HepG2 (cell line): Measurements from ENCODE around the gene MGAT4C. TPM values are rescaled to one million over a fixed set of nuclear protein-coding genes. Genes with fewer than 3 reads are reported as not detected.
A peak's percentile ranks its signal among the peaks of the same experiment; 100 is the strongest.

Experiments used
- ATAC-seq: fragments of 200-7000 bp; cut with Tn5 transposase; 3 replicates; pipeline ENCODE4 v1.9.1; 2020; ENCODE audit warnings: mild to moderate bottlenecking, moderate library complexity
- BruUV-seq: library from RNA; stranded (reverse); fragments of 400-500 nt; replicated peaks from 2 replicates; lab custom pipeline; 2021; lab: Mats Ljungman, UMichigan
- CTCF ChIA-PET: fragments of 300-600 bp; formaldehyde crosslinking; extraction: SDS; loops from one replicate; lab custom pipeline; 2021; ENCODE audit warnings: low total read pairs, inconsistent platforms, low intra/inter-chr PET ratio; lab: Yijun Ruan, JAX
- POLR2A ChIA-PET: fragments of 350-600 bp; sonication (Branson Sonifier 250); formaldehyde crosslinking; loops from one replicate; lab custom pipeline; 2020; ENCODE audit warnings: antibody characterized with exemption, inconsistent platforms; lab: Yijun Ruan, JAX
- DNase-seq: peaks from one replicate; pipeline ENCODE4 v3.0.0-alpha.2; 2015; ENCODE audit warnings: low spot score
- FAIRE-seq: peaks from 3 replicates; lab custom pipeline; 2011; peaks lifted over from hg19 to GRCh38; lab: Jason Lieb, UNC
- H2AFZ ChIP-seq: one replicate; pipeline ENCODE4 v1.6.1; 2011; ENCODE audit warnings: low read length, inconsistent platforms
- H3K27ac ChIP-seq: fragments of 300-600 bp; 3 replicates; pipeline ENCODE4 v1.8.0; 2011; ENCODE audit warnings: mixed run types, mild to moderate bottlenecking, mixed read lengths, low read length, inconsistent platforms; ENCODE audit not compliant: insufficient read depth; ENCODE audit errors: extremely low read length
- H3K27me3 ChIP-seq, 2 experiments: fragments of 200-600 bp in 1 of 2; 2 replicates in 1 of 2; 3 replicates in 1 of 2; pipeline versions ENCODE4 v1.6.0 to v1.8.0; 2011; ENCODE audit warnings: low read length in 2 of 2, mild to moderate bottlenecking in 2 of 2, moderate library complexity in 2 of 2, inconsistent platforms in 1 of 2; ENCODE audit not compliant: insufficient read depth in 2 of 2, control insufficient read depth in 1 of 2
- H3K36me3 ChIP-seq, 2 experiments: fragments of 200-600 bp in 1 of 2; replicated peaks in 1 of 2; 2 replicates in 1 of 2; 3 replicates in 1 of 2; pipeline versions ENCODE4 v1.5.1 to v1.8.0; 2011; ENCODE audit warnings: low read length in 2 of 2, inconsistent platforms in 1 of 2; ENCODE audit not compliant: insufficient read depth in 2 of 2, control insufficient read depth in 1 of 2
- H3K4me1 ChIP-seq: 2 replicates; pipeline ENCODE4 v1.5.1; 2012; ENCODE audit warnings: low read length, inconsistent platforms; ENCODE audit not compliant: insufficient read depth
- H3K4me2 ChIP-seq: 2 replicates; pipeline ENCODE4 v1.6.0; 2011; ENCODE audit warnings: low read depth, low read length, inconsistent platforms
- H3K4me3 ChIP-seq, 3 experiments: fragments of 200-600 bp in 1 of 3; sonication (generic), shearing (Covaris generic) in 1 of 3; replicated peaks in 1 of 3; 2 replicates each; pipeline ENCODE4 v1.5.1; 2011 to 2016; ENCODE audit warnings: low read length in 3 of 3, inconsistent platforms in 2 of 3, low read depth in 2 of 3, mild to moderate bottlenecking in 2 of 3, control low read depth in 1 of 3, mixed read lengths in 1 of 3; ENCODE audit not compliant: insufficient read depth in 1 of 3
- H3K79me2 ChIP-seq: one replicate; pipeline ENCODE4 v1.6.1; 2011; ENCODE audit warnings: low read length, inconsistent platforms; ENCODE audit not compliant: insufficient read depth
- H3K9ac ChIP-seq: 2 replicates; pipeline ENCODE4 v1.6.0; 2011; ENCODE audit warnings: mild to moderate bottlenecking, low read depth, low read length, inconsistent platforms; ENCODE audit not compliant: insufficient read depth
- H3K9me3 ChIP-seq: 2 replicates; pipeline ENCODE4 v1.5.1; 2012; ENCODE audit warnings: mild to moderate bottlenecking, low read length
- H4K20me1 ChIP-seq: 2 replicates; pipeline ENCODE4 v1.6.0; 2011; ENCODE audit warnings: inconsistent platforms, mild to moderate bottlenecking, low read length, moderate library complexity; ENCODE audit not compliant: insufficient read depth
- DBP ChIP-seq: sonication (generic); formaldehyde crosslinking; IDR thresholded peaks from 2 replicates; pipeline ENCODE4 v1.4.0; 2020; ENCODE audit warnings: missing genetic modification reagents; ENCODE audit errors: not compliant biosample characterization
- MAFF ChIP-seq: IDR thresholded peaks from 2 replicates; pipeline ENCODE4 v1.6.1; 2011; ENCODE audit warnings: low read depth, low read length, improper control_type of control experiment
- MAFK ChIP-seq, 2 experiments: IDR thresholded peaks in 1 of 2; conservative IDR thresholded peaks in 1 of 2; 2 replicates each; pipeline ENCODE4 v1.6.1; 2011; ENCODE audit warnings: improper control_type of control experiment in 2 of 2, low read length in 2 of 2
- NPAS2 ChIP-seq: sonication (generic); formaldehyde crosslinking; IDR thresholded peaks from 2 replicates; pipeline ENCODE4 v1.8.0; 2022; ENCODE audit warnings: mild to moderate bottlenecking, missing genetic modification reagents, borderline replicate concordance
- POLR2AphosphoS2 ChIP-seq: IDR thresholded peaks from 2 replicates; pipeline ENCODE4 v1.6.1; 2011; ENCODE audit warnings: low read depth, low read length, improper control_type of control experiment
- ZKSCAN1 ChIP-seq: fragments of 150-350 bp; IDR thresholded peaks from 2 replicates; pipeline ENCODE4 v1.6.1; 2014; ENCODE audit warnings: low read length
- ZNF432 ChIP-seq: sonication (generic); formaldehyde crosslinking; IDR thresholded peaks from 2 replicates; pipeline ENCODE4 v1.5.0; 2020; ENCODE audit warnings: missing genetic modification reagents, mild to moderate bottlenecking, borderline replicate concordance
- ZNF749 ChIP-seq: sonication (generic); formaldehyde crosslinking; IDR thresholded peaks from 2 replicates; pipeline ENCODE4 v1.8.0; 2022; ENCODE audit warnings: mild to moderate bottlenecking, missing genetic modification reagents, moderate library complexity, borderline replicate concordance
- ZSCAN22 ChIP-seq: sonication (generic); formaldehyde crosslinking; IDR thresholded peaks from 2 replicates; pipeline ENCODE4 v1.4.0; 2020; ENCODE audit warnings: mild to moderate bottlenecking, missing genetic modification reagents
- WGBS: methylation state at CpG from one replicate; pipeline ENCODE4 v1.1.6; 2017; ENCODE audit warnings: low lambda C conversion rate; 5-methylcytosine and 5-hydroxymethylcytosine counted together
- in situ Hi-C: cut with HindIII; loops from 2 replicates; pipeline ENCODE4 v1.10.0; 2017; ENCODE audit warnings: low pct_unique_long_range_greater_than_20kb; ENCODE audit not compliant: extremely low pct_ligation_motif_present
- intact Hi-C: fragments of 100-400 bp; cut with micrococcal nuclease; formaldehyde crosslinking; loops from one replicate; pipeline ENCODE4 v1.10.0; 2022; ENCODE audit not compliant: unreplicated experiment
- polyA plus RNA-seq, 8 experiments: library from polyadenylated mRNA; depleted of rRNA in 3 of 8; stranded (reverse) in 7 of 8; unstranded in 1 of 8; fragments of >200 nt; fragmentation: Illumina TruSeq in 4 of 8; extraction: Trizol in 4 of 8; gene quantifications; 2 replicates each; pipeline versions ENCODE4 v1.2.1 to v1.2.3, GENCODE V29; 2011 to 2016; ENCODE audit warnings: low read depth in 4 of 8, missing spikeins in 1 of 8, mixed read lengths in 1 of 8; ENCODE audit not compliant: insufficient read depth in 1 of 8
- total RNA-seq, 5 experiments: library from RNA; depleted of rRNA; stranded (reverse); fragments of >200 nt; fragmentation: Illumina TruSeq; extraction: Trizol; gene quantifications; 2 replicates each; pipeline ENCODE4 v1.2.3, GENCODE V29; 2016; ENCODE audit warnings: low read depth in 1 of 5

The MGAT4C gene
- total and polyA plus RNA-seq, 2 of the 13 experiments (the other 11 are each of a cell fraction or from before 2014, with no cell fraction given) = not detected

GRCh38 chr12:86172913-86173443 lies 83.2 kb downstream of the MGAT4C start:
- Histone ChIP-seq H4K20me1 (no peaks in the 10 kb centered on the region), H3K4me2 (no peak overlapping the region), H2AFZ (no peak overlapping the region), H3K27ac (no peak overlapping the region), H3K27me3 (no peaks in the 10 kb centered on the region), H3K4me3 (no peak overlapping the region), H3K36me3 (no peaks in the 10 kb centered on the region), H3K79me2 (no peaks in the 10 kb centered on the region), H3K4me1 (no peaks in the 10 kb centered on the region), H3K9ac (no peak overlapping the region), H3K9me3 (no peaks in the 10 kb centered on the region)
- no peak for FAIRE-seq
- WGBS = 0% methylated on average over 2 of the region's 2 CpGs
- DNase-seq = no peak
- no peak for ATAC-seq
- in situ Hi-C loops (no loop called here), intact Hi-C loops (no loop called here)
- TF ChIP-seq MAFK (conservative IDR thresholded peaks at IDR 0.05 in 1 of 2, IDR thresholded peaks at IDR 0.05 in 1 of 2; ENCODE audit: low read length in 2 of 2) = peak in 1 of 2 experiments; percentile 60; a peak in 2 of 4 replicates
- TF ChIP-seq ZKSCAN1 = no peak
- TF ChIP-seq ZNF432 (CRISPR knock-in tag) = no peak
- TF ChIP-seq NPAS2 (CRISPR knock-in tag) = no peak
- no peak for TF ChIP-seq DBP
- TF ChIP-seq MAFF = peak; percentile 38; the same call in 1 of the 2 replicates
- TF ChIP-seq ZSCAN22 (CRISPR knock-in tag) = no peak
- TF ChIP-seq ZNF749 = no peak
- TF ChIP-seq POLR2AphosphoS2 = no peak
- BruUV-seq = no TSS peak
- ChIA-PET CTCF (no interaction called here), POLR2A (no interaction called here)
